Retina (tissue), 1 donor: ENCODE data around the gene RAC2.

Experiments used
- DNase-seq: peaks from one replicate; pipeline ENCODE4 v3.0.0-alpha.2; 2016

The RAC2 gene

DNA sequence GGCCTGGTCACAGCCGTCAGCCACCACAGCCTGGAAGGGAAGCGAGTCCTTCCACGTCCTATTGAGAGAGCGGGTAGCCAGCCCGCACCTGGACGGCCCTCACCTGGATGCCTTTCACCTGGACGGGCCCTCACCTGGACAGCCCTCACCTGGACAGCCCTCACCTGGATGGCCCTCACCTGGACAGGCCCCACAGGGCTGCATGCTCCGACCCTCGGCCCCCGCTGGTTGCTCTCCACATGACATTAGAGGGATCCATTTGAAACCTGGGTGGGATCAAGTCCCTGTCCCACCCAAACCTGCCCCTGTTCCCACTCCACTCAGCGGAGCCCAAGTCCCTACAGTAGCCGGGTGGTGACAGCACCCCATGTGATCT is 59.7 kb downstream of the RAC2 start:
- DNase-seq, result no peak

GRCh38 chr22:37183432-37184379 is 60.4 kb downstream of the RAC2 start:
- no peak for DNase-seq

DNA sequence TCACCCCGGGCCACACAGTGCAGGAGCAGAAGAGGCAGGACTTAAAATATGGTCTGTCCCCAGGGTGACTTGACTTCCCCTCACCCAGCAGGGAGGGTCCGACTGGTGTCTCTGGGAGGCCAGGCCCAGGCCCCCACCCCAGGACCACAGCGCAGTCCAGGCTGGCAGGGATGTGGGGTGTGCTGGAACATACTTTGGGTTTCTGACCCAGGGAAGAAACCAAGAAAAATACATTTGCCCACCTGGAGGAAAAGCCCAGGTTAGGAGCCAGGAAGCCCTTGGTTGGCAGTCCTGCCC is 61.2 kb downstream of the RAC2 start:
- DNase-seq, result no peak

GRCh38 chr22:37182101-37182948 is 61.7 kb downstream of the RAC2 start:
- DNase-seq, result no peak

DNA sequence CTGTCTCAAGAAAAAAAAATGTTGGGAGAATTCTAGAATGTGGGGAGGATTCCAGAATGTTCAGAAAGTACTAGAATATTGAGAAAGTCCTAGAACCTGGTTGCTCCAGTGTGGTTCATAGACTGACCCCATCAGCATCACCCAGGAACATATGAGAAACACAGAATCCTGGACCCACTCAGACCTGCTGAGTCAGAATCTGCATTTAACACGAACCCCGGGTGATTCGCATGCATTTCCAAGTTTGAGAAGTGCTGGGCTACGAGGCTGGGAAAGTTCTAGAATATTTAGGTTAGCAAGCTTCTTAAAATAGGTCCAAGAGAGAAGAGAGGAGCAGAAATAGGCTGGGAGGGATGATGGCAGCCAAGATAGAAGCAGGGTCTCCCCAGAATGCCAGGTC is 62.4 kb downstream of the RAC2 start:
- DNase-seq, result no peak

DNA sequence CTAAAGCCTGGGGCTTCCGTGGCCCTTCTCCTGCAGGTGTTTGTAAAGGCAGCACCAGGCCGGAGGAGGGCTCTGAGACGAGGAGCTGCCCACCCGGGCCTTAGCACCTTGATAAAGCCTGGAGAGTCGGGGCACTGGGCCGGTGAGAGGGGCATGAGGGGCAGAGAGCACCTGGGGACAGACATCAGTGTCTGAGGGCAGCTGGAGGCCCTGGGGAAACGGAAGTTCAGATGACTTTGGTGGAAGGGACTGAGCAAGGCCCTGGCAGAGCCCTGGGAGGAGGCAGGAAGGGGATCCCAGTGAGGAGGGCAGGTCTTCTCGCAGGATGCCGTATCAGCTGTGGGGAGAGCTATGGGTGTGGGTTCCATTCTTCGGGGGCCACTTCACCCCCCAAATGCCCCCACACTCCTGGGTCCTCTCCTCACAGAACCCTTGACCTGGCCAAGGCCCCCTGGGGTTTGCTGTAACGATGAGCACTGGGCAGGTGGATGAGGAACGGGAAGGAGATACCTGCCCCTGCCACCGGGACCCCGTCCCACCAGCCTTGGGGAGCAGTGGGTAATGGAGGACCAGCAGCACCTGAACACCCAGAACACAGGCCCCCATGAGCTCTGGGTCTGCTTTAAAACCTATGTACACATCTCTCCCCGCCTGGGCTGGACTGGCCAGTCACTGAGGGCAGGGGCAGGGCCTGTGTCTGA is 63.4 kb downstream of the RAC2 start:
- no peak for DNase-seq

- no peak for DNase-seq
Measured at GRCh38 chr22:37179622-37180420, 64.2 kb downstream of the RAC2 start.

- DNase-seq, result no peak
Measured at GRCh38 chr22:37179126-37179470, 65.0 kb downstream of the RAC2 start.

DNA sequence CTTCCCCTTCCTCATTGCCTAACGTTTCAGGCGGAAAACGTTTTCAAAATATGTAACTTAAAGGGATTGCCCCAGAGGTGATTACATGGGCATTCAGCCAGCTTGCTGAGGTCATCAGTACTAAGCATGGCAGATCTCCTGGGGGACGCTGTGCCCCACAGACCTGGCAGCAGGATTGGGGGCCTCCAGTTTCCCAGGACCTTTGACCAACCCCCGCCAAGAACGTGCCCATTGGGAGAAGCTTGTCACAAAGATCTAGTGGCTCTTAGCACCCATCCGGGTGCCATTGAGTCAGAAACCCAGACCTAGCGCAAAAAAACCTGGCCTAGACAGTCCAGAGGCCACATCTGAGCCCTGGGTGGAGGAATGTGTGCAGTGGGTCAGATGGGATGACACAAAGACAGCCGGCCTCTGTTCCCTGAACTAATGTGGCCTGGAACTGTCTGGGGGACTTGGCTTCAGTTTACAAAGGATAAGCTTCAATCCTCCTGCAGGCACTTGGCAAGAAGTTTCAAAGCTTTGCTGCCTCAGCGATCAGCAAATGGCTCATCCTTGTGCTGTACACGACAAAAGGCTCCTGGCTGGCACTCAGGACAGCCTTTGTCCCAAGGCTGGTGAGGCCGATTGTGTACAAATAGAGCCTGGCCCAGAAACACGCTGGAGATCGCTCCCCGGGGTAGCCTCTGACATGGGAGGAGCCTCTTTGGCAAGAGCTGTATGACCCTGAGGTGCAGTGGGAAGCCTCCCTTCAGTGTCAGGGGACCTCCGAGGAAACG is 65.5 kb downstream of the RAC2 start:
- DNase-seq, result peak; percentile 61

DNA sequence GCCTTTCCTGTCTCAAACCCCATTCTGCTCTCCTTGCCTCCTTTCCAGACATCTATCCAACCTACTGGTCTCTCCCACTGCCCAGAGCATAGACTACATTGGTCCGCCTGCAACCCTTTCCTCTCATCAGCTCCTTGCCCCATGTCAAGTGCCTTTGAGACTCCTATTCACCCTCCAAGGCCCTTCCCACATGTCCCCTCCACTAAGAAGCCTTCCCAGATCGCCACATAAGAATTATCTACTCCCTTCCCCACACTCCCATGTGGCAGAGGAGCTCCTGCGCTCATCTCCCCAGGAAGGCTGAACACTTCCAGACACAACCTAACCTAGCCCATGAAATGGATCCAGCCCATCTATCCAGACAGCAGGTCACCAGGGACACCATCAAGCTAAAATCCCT is 66.3 kb downstream of the RAC2 start:
- DNase-seq, result no peak

GRCh38 chr22:37177221-37177620 is 66.8 kb downstream of the RAC2 start:
- no peak for DNase-seq

- no peak for DNase-seq
Measured at GRCh38 chr22:37176464-37177061, 67.5 kb downstream of the RAC2 start.

- DNase-seq, result no peak
Measured at GRCh38 chr22:37175414-37176281, 68.4 kb downstream of the RAC2 start.
